GM10847 (cell line): ENCODE data around the gene VPS39.

Experiments
- POLR2A ChIP-seq: IDR thresholded peaks from 2 replicates; pipeline ENCODE4 v1.6.1; 2011; ENCODE audit not compliant: insufficient read length; ENCODE audit errors: extremely low read depth

The VPS39 gene

GRCh38 chr15:42145546-42146455 is 62.3 kb downstream of the VPS39 start:
- no peak for TF ChIP-seq POLR2A

DNA sequence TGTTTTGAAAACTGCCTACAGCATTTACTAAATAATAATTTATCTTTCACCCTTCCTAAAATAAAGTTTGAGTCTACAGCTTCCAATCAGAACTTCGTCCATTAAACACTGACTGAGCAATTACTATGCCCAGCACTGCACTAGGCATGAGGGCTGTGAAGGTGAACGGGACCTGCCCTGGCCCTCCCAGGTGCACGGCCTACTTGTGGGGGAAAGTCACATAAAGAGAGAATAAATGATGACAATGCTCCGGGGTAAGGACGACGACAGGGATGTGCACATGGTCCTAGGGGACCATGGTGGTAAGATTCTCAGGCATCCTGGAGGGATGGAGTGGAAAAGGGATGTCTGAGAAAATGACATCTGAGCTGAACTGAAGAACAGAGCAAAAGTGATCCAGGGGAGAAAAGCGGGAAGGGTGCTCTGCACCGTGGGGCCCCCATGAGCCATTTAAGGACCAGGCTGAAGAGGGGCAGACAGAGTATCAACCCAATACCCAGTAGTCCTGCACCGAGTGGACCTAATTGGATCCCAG is 63.2 kb downstream of the VPS39 start:
- no peak for TF ChIP-seq POLR2A

DNA sequence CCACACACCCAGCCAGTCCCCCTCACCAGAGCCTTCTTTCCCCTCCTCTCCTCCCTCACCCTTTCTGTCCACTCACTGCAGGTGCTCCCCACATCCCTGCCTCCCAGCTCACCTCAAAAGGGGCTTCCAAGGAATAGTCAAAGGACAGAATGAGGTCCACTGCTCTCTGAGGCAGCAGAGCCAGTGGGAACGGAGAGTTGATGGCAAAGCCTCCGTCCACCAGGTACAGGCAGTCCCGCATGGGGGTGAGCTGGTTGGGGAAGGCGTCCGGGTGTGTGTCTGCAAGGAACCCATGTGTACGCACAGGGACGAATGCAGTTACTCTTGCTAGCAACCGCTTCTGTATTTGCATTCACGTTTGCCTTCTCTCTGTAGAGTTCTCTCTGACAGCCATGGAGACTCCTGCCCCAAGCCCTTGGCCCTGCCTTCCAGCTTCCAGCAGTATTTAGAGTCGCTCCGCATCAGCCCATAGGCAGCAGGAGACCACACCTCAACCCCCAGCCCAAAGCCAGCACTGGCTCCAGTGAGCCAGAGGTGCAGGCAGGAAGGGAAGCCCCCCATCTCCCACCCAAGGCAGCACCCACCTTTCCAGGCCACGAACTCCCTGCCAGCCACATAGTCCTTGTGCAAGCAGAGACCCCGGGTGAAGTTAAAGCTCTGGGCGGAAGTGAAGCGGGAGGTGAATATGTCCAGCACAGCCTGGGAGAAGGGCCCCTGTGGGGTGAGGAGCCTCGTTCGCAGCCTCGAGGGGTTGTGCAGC is 64.1 kb downstream of the VPS39 start:
- no peak for TF ChIP-seq POLR2A

- no peak for TF ChIP-seq POLR2A
Measured at GRCh38 chr15:42143356-42143755, 64.7 kb downstream of the VPS39 start.

- TF ChIP-seq POLR2A: no peak
Measured at GRCh38 chr15:42141795-42142667, 66.1 kb downstream of the VPS39 start.

DNA sequence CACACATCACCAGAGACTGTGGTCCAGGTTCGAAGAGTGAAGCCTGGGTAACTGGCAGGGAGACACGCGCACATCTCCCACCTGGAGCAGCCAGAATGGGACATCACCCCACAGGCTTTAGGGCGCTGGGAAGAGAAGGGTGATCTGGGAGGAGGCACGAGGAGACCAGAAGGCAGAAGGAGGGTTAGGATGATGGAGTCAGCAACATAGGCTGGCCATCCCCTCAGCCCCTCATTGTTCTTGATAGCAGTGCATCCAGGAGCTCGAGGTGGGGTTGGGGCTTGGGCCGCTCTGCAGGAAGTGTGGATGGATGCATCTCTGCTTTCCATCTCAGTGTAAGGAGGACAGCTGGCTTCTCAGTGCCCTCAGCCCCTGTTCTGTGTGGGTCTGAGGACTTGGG is 66.9 kb downstream of the VPS39 start:
- TF ChIP-seq POLR2A: no peak

DNA sequence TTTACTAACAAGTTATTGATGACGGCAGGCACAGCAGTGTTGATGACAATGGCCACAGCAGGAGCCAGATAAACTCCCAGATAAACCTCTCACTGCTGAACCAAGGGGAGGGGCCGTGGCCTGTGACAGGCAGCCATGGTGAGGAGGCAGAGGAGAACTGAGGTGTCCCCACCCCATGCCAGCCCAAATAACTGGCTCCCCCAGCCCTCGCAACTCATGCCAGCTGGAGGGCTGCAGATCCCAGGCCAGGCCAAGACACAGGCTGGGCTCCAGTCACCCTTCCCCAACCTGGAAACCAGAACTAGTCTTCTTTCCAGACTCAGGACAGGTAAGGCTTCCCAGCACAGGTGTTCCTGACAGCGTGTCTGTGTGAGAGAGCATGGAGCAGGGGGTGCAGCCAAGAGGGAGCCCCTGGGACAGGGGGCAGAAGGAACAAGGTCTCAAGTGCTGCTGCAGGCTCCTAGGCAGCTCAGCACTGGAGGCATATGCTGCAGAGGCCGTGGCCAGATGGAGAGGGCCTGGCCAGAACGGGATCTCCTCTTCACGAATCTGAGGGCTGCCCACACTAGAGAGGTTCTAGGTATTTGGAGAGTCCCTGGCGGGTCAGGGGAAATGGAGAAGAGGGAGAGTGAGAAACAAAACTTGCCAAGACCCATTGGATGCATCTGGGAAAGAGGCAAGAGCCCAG is 67.6 kb downstream of the VPS39 start:
- no peak for TF ChIP-seq POLR2A

- TF ChIP-seq POLR2A: no peak
Measured at GRCh38 chr15:42139596-42139995, 68.5 kb downstream of the VPS39 start.

DNA sequence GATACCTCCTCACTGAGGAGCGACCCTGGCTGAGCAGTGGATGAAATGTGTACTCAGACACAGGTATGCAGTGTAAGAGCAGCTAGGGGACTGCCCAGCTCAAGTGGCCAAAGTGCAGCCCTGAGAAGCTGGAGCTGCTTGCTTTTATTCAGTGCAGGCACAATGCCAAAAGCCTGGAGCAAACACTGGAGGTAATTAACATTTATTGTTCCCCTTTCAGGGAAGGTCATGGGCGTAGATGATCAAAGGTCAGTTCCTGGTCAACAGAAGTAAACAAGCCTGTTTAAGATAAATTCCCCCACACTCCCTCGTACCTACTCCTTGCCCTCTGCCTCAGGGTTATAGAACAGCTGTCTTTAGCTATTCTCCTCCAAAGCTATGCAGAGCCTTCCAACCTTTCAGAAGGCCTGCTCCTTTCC is 69.1 kb downstream of the VPS39 start:
- no peak for TF ChIP-seq POLR2A

- no peak for TF ChIP-seq POLR2A
Measured at GRCh38 chr15:42138411-42138810, 69.7 kb downstream of the VPS39 start.

DNA sequence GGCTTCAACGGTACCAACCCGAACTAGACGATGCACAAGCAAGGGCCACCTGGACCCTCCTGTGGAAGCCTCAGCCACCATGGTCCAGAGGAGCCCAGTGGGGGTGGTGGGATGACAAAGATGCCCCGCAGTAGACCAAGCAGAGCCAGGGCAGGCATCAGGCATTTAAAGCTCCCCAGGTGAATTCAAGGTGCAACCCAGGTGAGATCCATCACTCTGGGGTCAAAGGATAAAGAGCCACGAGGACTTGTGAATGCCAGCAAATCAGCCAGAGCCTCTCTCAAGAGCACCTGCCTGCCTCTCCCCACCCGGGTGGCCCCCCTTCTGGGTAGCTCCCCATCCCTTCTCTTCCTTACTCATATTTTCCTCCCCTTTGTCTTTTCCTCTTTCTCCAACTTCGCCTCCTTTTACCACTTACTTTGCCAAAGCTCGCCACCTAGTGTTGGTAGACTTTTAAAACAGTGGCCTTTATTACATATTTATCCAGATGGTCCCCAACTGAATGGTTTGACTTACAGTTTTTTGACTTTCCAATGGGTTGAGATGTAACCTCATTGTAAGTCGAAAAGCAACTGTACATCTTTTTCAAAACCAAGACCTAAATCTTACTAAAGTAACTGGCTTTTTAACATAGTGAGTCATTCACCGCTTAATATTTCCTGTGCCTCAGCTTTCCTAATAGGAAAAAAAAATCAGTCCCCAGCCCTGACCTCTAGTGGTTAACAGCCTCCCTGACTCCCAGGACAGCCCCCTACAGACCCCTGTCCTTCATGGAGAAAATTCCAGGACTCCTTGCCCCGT is 70.4 kb downstream of the VPS39 start:
- TF ChIP-seq POLR2A: no peak

GRCh38 chr15:42136513-42136912 is 71.6 kb downstream of the VPS39 start:
- no peak for TF ChIP-seq POLR2A

DNA sequence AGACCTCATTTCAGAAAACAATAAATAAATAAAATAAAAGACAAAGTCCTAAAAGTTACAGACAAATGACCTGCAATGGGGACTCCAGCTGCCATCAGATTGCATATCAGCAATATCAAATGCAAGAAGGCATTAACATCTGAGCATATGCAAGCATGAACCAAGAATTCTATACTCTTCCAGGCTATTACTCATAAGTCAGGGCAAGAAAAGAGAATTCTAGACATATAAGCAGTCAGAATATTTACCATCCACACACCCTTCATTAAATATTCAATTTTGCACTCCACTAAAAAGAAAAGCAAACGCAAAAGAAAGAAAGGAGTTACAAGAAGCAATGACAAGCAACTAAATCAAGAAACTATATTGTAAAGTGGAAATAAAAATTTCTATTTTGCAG is 72.8 kb downstream of the VPS39 start:
- no peak for TF ChIP-seq POLR2A

- TF ChIP-seq POLR2A: no peak
Measured at GRCh38 chr15:42134617-42135245, 73.4 kb downstream of the VPS39 start.
